SK-N-SH (cell line): Measurements from ENCODE around the gene RBM42.

Experiments used
- EP300 ChIP-seq, 2 experiments: IDR thresholded peaks; 2 replicates each; pipeline versions ENCODE4 v1.4.0 to v1.6.1; 2012; ENCODE audit warnings: borderline replicate concordance in 1 of 2, low read depth in 1 of 2, low read length in 1 of 2
- EZH2phosphoT487 ChIP-seq: fragments of 200-600 bp; sonication (generic); IDR thresholded peaks from 2 replicates; pipeline ENCODE4 v1.6.1; 2017; ENCODE audit warnings: low read depth, mixed run types, mild to moderate bottlenecking, antibody characterized with exemption, moderate library complexity, borderline replicate concordance
- TF ChIP-seq, protein P1 (sequence below): fragments of 200-600 bp; sonication (generic); IDR thresholded peaks from 2 replicates; pipeline ENCODE4 v1.6.1; 2017; ENCODE audit warnings: antibody characterized with exemption, mild to moderate bottlenecking, moderate library complexity

DNA sequence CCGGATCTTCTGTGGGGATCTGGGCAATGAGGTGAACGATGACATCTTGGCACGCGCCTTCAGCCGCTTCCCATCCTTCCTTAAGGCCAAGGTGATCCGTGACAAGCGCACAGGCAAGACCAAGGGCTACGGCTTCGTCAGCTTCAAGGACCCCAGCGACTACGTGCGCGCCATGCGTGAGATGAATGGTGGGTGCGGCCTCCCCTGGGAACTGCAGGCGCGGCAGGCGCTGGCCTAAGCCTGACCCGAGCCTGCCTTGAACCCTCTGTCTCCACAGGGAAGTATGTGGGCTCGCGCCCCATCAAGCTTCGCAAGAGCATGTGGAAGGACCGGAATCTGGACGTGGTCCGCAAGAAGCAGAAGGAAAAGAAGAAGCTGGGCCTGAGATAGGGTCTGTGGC is 8.3 kb downstream of the RBM42 start:
- no peak for TF ChIP-seq EZH2phosphoT487
- no peak for TF ChIP-seq EP300 (IDR thresholded peaks at IDR 0.05; ENCODE audit: borderline replicate concordance in 1 of 2, low read depth in 1 of 2, low read length in 1 of 2)
- TF ChIP-seq, protein P1, sequence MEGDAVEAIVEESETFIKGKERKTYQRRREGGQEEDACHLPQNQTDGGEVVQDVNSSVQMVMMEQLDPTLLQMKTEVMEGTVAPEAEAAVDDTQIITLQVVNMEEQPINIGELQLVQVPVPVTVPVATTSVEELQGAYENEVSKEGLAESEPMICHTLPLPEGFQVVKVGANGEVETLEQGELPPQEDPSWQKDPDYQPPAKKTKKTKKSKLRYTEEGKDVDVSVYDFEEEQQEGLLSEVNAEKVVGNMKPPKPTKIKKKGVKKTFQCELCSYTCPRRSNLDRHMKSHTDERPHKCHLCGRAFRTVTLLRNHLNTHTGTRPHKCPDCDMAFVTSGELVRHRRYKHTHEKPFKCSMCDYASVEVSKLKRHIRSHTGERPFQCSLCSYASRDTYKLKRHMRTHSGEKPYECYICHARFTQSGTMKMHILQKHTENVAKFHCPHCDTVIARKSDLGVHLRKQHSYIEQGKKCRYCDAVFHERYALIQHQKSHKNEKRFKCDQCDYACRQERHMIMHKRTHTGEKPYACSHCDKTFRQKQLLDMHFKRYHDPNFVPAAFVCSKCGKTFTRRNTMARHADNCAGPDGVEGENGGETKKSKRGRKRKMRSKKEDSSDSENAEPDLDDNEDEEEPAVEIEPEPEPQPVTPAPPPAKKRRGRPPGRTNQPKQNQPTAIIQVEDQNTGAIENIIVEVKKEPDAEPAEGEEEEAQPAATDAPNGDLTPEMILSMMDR: no peak
